H9 (cell line): Measurements from ENCODE around the gene RGS13. TPM values are rescaled to one million over a fixed set of nuclear protein-coding genes. Genes with fewer than 3 reads are reported as not detected.
A peak's percentile ranks its signal among the peaks of the same experiment; 100 is the strongest.

Experiments
- DNase-seq: peaks from one replicate; pipeline ENCODE4 v3.0.0-alpha.2; 2017
- H2AFZ ChIP-seq: one replicate; pipeline ENCODE4 v1.6.1; 2013; ENCODE audit warnings: mild to moderate bottlenecking, low read length, control low read depth, moderate library complexity
- H2AK5ac ChIP-seq: 2 replicates; pipeline ENCODE4 v1.6.1; 2013; ENCODE audit warnings: low read length, control low read depth, mixed read lengths; ENCODE audit not compliant: insufficient read length
- H2BK120ac ChIP-seq: one replicate; pipeline ENCODE4 v1.6.1; 2013; ENCODE audit warnings: low read depth, mild to moderate bottlenecking, low read length, control low read depth, inconsistent platforms; ENCODE audit not compliant: poor library complexity, severe bottlenecking
- H2BK12ac ChIP-seq: 2 replicates; pipeline ENCODE4 v1.6.1; 2013; ENCODE audit warnings: low read length, control low read depth, mixed read lengths, low read depth; ENCODE audit not compliant: insufficient read length
- H2BK15ac ChIP-seq: 2 replicates; pipeline ENCODE4 v1.6.1; 2013; ENCODE audit warnings: low read depth, low read length, control low read depth
- H2BK20ac ChIP-seq: one replicate; pipeline ENCODE4 v1.6.1; 2013; ENCODE audit warnings: low read depth, mild to moderate bottlenecking, low read length, control low read depth, inconsistent platforms; ENCODE audit not compliant: poor library complexity, severe bottlenecking
- H2BK5ac ChIP-seq: 2 replicates; pipeline ENCODE4 v1.6.1; 2013; ENCODE audit warnings: low read length, control low read depth, mixed read lengths; ENCODE audit not compliant: insufficient read length
- H3K14ac ChIP-seq: 2 replicates; pipeline ENCODE4 v1.6.1; 2013; ENCODE audit warnings: low read length, control low read depth; ENCODE audit not compliant: insufficient read depth
- H3K18ac ChIP-seq: 2 replicates; pipeline ENCODE4 v1.6.1; 2013; ENCODE audit warnings: low read depth, mild to moderate bottlenecking, mixed read lengths, low read length, control low read depth; ENCODE audit not compliant: insufficient read length
- H3K23ac ChIP-seq: 2 replicates; pipeline ENCODE4 v1.6.1; 2013; ENCODE audit warnings: low read length, control low read depth, mixed read lengths, low read depth; ENCODE audit not compliant: insufficient read length
- H3K23me2 ChIP-seq: 2 replicates; pipeline ENCODE4 v1.6.1; 2013; ENCODE audit warnings: low read depth, mild to moderate bottlenecking, mixed read lengths, low read length, control low read depth; ENCODE audit not compliant: insufficient read length, poor library complexity, severe bottlenecking
- H3K27ac ChIP-seq: 2 replicates; pipeline ENCODE4 v1.5.1; 2013; ENCODE audit warnings: low read length, control low read depth, mixed read lengths, low read depth; ENCODE audit not compliant: insufficient read length
- H3K27me3 ChIP-seq: 2 replicates; pipeline ENCODE4 v1.6.1; 2013; ENCODE audit warnings: low read length, control low read depth, inconsistent platforms; ENCODE audit not compliant: insufficient read depth
- H3K4ac ChIP-seq: 2 replicates; pipeline ENCODE4 v1.6.1; 2013; ENCODE audit warnings: low read depth, mild to moderate bottlenecking, control low read depth, inconsistent platforms, low read length, moderate library complexity
- H3K4me1 ChIP-seq: 2 replicates; pipeline ENCODE4 v1.6.1; 2013; ENCODE audit warnings: low read length, control low read depth, inconsistent platforms; ENCODE audit not compliant: insufficient read depth
- H3K4me2 ChIP-seq: 2 replicates; pipeline ENCODE4 v1.6.1; 2013; ENCODE audit warnings: low read length, control low read depth, mixed read lengths; ENCODE audit not compliant: insufficient read length, insufficient read depth
- H3K56ac ChIP-seq: 2 replicates; pipeline ENCODE4 v1.6.1; 2013; ENCODE audit warnings: low read depth, mild to moderate bottlenecking, mixed read lengths, low read length, control low read depth; ENCODE audit not compliant: insufficient read length
- H3K79me1 ChIP-seq: 2 replicates; pipeline ENCODE4 v1.6.1; 2013; ENCODE audit warnings: low read depth, mild to moderate bottlenecking, moderate library complexity, low read length, control low read depth, inconsistent platforms; ENCODE audit not compliant: insufficient read depth, poor library complexity, severe bottlenecking
- H3K79me2 ChIP-seq: 2 replicates; pipeline ENCODE4 v1.6.1; 2013; ENCODE audit warnings: low read length, control low read depth, inconsistent platforms; ENCODE audit not compliant: insufficient read depth
- H3K9ac ChIP-seq: 2 replicates; pipeline ENCODE4 v1.6.1; 2013; ENCODE audit warnings: low read length, control low read depth, mixed read lengths; ENCODE audit not compliant: insufficient read length; ENCODE audit errors: extremely low read depth
- H3K9me3 ChIP-seq: one replicate; pipeline ENCODE4 v1.6.1; 2013; ENCODE audit warnings: low read depth, low read length, inconsistent platforms; ENCODE audit not compliant: control insufficient read depth
- H3T11ph ChIP-seq: one replicate; pipeline ENCODE4 v1.6.1; 2013; ENCODE audit warnings: mild to moderate bottlenecking, low read length, control low read depth, inconsistent platforms
- H4K20me1 ChIP-seq: one replicate; pipeline ENCODE4 v1.6.1; 2013; ENCODE audit not compliant: control insufficient read depth, insufficient read length, insufficient read depth
- H4K5ac ChIP-seq: 2 replicates; pipeline ENCODE4 v1.6.1; 2013; ENCODE audit warnings: low read depth, mild to moderate bottlenecking, mixed read lengths, low read length, control low read depth; ENCODE audit not compliant: insufficient read length
- H4K8ac ChIP-seq: replicated peaks from 2 replicates; pipeline ENCODE4 v1.6.1; 2013; ENCODE audit warnings: low read length, control low read depth, mixed read lengths, low read depth; ENCODE audit not compliant: insufficient read length
- H4K91ac ChIP-seq: 2 replicates; pipeline ENCODE4 v1.6.1; 2013; ENCODE audit warnings: low read depth, mild to moderate bottlenecking, moderate library complexity, mixed read lengths, low read length, control low read depth; ENCODE audit not compliant: insufficient read length
- H3K27ac Mint-ChIP-seq, 3 experiments: 2 replicates in 2 of 3; 3 replicates in 1 of 3; pipeline ENCODE4 v1.8.0; 2020 to 2021; ENCODE audit warnings: mixed read lengths in 3 of 3, mild to moderate bottlenecking in 1 of 3, moderate library complexity in 1 of 3
- H3K27me3 Mint-ChIP-seq: 2 replicates; pipeline ENCODE4 v1.8.0; 2021; ENCODE audit warnings: low read depth, mild to moderate bottlenecking, moderate library complexity, mixed read lengths
- H3K36me3 Mint-ChIP-seq, 3 experiments: 2 replicates in 2 of 3; 3 replicates in 1 of 3; pipeline ENCODE4 v1.8.0; 2020 to 2021; ENCODE audit warnings: low read depth in 3 of 3, mixed read lengths in 3 of 3; ENCODE audit not compliant: insufficient read depth in 1 of 3
- H3K4me1 Mint-ChIP-seq, 2 experiments: 2 replicates each; pipeline ENCODE4 v1.8.0; 2020; ENCODE audit warnings: mixed read lengths in 2 of 2
- H3K4me3 Mint-ChIP-seq, 2 experiments: 2 replicates in 1 of 2; 3 replicates in 1 of 2; pipeline ENCODE4 v1.8.0; 2020 to 2021; ENCODE audit warnings: mild to moderate bottlenecking in 2 of 2, mixed read lengths in 2 of 2, moderate library complexity in 1 of 2
- H3K9me3 Mint-ChIP-seq, 2 experiments: 2 replicates in 1 of 2; 3 replicates in 1 of 2; pipeline ENCODE4 v1.8.0; 2020; ENCODE audit warnings: mild to moderate bottlenecking in 2 of 2, mixed read lengths in 2 of 2, moderate library complexity in 1 of 2
- WGBS: extraction: QIAGEN DNeasy Blood & Tissue Kit; methylation state at CpG from one replicate; pipeline ENCODE4 v1.1.7; 2013; ENCODE audit warnings: missing lambda C conversion rate, low lambda C conversion rate, mixed read lengths; ENCODE audit not compliant: insufficient read length; ENCODE audit errors: extremely low coverage; 5-methylcytosine and 5-hydroxymethylcytosine counted together
- total RNA-seq: library from RNA; stranded (reverse); gene quantifications from 2 replicates; pipeline ENCODE4 v1.2.1, GENCODE V29; 2021
- TF ChIP-seq, protein P1 (sequence below): fragments of 200-600 bp; sonication (generic); conservative IDR thresholded peaks from 3 replicates; pipeline ENCODE4 v1.8.0; 2021; ENCODE audit warnings: antibody characterized with exemption, mild to moderate bottlenecking

RGS13 gene
- total RNA-seq, 1 experiment from 2014 or later, result not detected

DNA sequence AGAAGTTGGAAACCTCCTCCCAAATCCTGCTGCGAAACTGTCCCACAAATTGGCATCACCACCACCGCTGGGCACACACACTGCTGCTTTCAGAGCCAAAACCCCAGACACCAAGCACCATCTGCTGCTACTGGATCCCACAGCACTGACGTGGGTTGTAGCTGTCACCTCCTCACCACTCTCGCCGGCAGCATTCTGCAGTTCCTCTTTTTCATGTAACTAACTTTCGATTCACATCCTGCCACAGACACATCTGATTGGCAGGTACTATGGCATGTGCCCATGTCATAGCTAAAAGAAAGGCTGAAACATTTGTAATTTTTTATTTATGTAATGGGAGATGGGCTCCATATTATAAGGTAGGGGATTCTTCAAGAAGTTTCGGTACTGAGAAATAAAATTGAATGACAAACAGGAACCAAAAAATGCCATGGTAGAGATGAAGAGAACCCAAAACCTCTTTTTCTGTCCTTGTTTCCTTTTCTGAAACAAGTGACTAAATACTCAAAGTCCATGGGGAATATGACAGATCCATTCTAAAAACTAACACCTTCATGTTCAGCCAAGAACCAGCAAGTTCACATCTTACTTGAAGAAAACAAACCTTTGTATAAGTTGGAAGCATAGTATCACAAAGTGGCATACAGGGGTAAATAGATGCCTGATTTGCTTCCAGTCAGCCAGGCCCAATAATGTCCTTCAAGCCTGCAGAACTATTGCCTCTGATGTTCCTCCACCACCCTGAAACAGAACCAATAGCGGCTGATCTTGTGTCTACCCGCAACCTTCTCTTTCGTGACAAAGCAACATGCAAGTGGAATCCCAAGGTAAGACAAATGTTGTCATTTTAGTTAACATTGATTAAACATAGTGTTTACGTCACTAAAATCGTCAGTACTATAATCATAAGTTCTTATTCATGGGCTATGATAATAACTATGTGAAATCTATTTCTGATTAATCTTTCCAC lies 26.6 kb upstream of the RGS13 start:
- Histone ChIP-seq H3K4me2 (no peak overlapping the region), H3K23ac (no peak overlapping the region), H3K14ac (no peak overlapping the region), H2BK20ac (no peak overlapping the region), H2BK120ac (no peak overlapping the region), H4K5ac (no peak overlapping the region), H3T11ph (no peak overlapping the region), H3K4me1 (no peaks in the 10 kb centered on the region), H3K79me2 (no peaks in the 10 kb centered on the region), H3K27me3 (no peaks in the 10 kb centered on the region), H3K27ac (no peak overlapping the region), H2AFZ (no peak overlapping the region), H2BK15ac (no peak overlapping the region), H3K18ac (no peak overlapping the region), H3K4ac (no peak overlapping the region), H4K91ac (no peak overlapping the region), H2BK5ac (no peak overlapping the region), H4K20me1 (no peaks in the 10 kb centered on the region), H3K23me2 (no peaks in the 10 kb centered on the region), H3K9ac (no peak overlapping the region), H4K8ac (no peak overlapping the region), H2AK5ac (no peak overlapping the region), H2BK12ac (no peak overlapping the region), H3K56ac (no peak overlapping the region), H3K9me3 (no peaks in the 10 kb centered on the region), H3K79me1 (no peaks in the 10 kb centered on the region)
- TF ChIP-seq, protein P1, sequence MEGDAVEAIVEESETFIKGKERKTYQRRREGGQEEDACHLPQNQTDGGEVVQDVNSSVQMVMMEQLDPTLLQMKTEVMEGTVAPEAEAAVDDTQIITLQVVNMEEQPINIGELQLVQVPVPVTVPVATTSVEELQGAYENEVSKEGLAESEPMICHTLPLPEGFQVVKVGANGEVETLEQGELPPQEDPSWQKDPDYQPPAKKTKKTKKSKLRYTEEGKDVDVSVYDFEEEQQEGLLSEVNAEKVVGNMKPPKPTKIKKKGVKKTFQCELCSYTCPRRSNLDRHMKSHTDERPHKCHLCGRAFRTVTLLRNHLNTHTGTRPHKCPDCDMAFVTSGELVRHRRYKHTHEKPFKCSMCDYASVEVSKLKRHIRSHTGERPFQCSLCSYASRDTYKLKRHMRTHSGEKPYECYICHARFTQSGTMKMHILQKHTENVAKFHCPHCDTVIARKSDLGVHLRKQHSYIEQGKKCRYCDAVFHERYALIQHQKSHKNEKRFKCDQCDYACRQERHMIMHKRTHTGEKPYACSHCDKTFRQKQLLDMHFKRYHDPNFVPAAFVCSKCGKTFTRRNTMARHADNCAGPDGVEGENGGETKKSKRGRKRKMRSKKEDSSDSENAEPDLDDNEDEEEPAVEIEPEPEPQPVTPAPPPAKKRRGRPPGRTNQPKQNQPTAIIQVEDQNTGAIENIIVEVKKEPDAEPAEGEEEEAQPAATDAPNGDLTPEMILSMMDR, result no peak
- Mint-ChIP-seq H3K4me3 (no peak overlapping the region), H3K27ac (0 out of 7 replicates have a peak overlapping the region, but pooled peaks of 1 of the 3 experiments have one; percentile 10), H3K4me1 (no peaks in the 10 kb centered on the region), H3K36me3 (no peaks in the 10 kb centered on the region), H3K9me3 (no peaks in the 10 kb centered on the region), H3K27me3 (no peaks in the 10 kb centered on the region)
- no peak for DNase-seq
- no CpG with 5 or more reads among the region's 12 CpGs for WGBS
